Heart left ventricle (tissue), 13 donors: ENCODE data around the gene MYOZ2.
"Not testable (repeated sequence)": the region's sequence is repeated elsewhere in the genome, so short reads cannot be mapped to it uniquely, and the experiment has no call there.

Experiments
- CTCF ChIP-seq, 12 donors: fragments of 200-600 bp; sonication (generic) in 4 of 12; IDR thresholded peaks; one replicate each; pipeline versions ENCODE4 v1.5.0 to v1.8.0; 2018 to 2022; ENCODE audit warnings: antibody characterized with exemption in 12 of 12, mild to moderate bottlenecking in 5 of 12
- POLR2A ChIP-seq, 2 donors: fragments of 450-650 bp; IDR thresholded peaks; one replicate each; pipeline ENCODE4 v1.6.1; 2017; ENCODE audit warnings: antibody characterized with exemption in 2 of 2, mild to moderate bottlenecking in 2 of 2, moderate library complexity in 2 of 2
- donor health status: ischemic (EF 13 %, LVEDD 7.1; RV severe dilation, severe dysfunction).
- donor health status: DM: no; HTN: yes; CAD: no.
- donor health status: DM: no; HTN: no; CAD: no.
- donor health status: ischemic (EF 25% LVEDD 6.9; RV normal size, moderate dysfunction).
- donor health status: ischemic (EF 25% LVEDD 5.7; RV mildly dilated, moderate dysfunction).
- donor health status: ischemic (EF 35%, LVEDD 5.7; RV mildly dilated, moderate dysfunction).
- donor health status: nonischemic (EF 11% LVEDD 7.7; RV severe dilation, severe dysfunction).
- donor health status: DM: yes; HTN: yes; CAD: no.
- donor health status: PGD.
- donor health status: ischemic (EF 29% LVEDD 5.4; RV normal size, mild dysfunction).
- donor health status: nonischemic (EF 23%, LVEDD 6.1; RV moderate dilation, normal function).

DNA sequence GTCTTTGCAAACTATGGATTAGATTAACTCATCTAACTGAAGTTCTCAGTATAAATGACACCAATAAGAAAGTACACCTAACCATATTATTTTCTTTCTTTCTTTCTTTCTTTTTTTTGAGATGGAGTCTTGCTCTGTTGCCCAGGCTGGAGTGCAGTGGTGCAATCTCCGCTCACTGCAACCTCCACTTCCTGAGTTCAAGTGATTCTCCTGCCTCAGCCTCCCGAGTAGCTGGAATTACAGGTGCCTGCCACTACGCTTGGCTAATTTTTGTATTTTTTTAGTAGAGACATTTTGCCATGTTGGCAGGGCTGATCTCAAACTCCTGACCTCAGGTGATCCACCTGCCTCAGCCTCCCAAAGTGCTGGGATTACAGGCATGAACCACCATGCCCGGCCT is 5.7 kb downstream of the MYOZ2 start:
- TF ChIP-seq POLR2A, CTCF (IDR thresholded peaks at IDR 0.05): not testable (repeated sequence)
